Measurements from ENCODE around the gene LAMTOR5.
"Not testable (repeated sequence)": the region's sequence is repeated elsewhere in the genome, so short reads cannot be mapped to it uniquely, and the experiment has no call there.

LAMTOR5 gene

GRCh38 chr1:110408488-110408887 is 994 bp upstream of the LAMTOR5 start:
- ATAC-seq, result no peak
- no peak for TF ChIP-seq ZC3H10 (CRISPR knock-in tag; IDR thresholded peaks at IDR 0.05)
- TF ChIP-seq BACH2 (CRISPR knock-in tag; IDR thresholded peaks at IDR 0.05; ENCODE audit: borderline replicate concordance), result no peak
- no peak for TF ChIP-seq TCF4 (CRISPR knock-in tag; IDR thresholded peaks at IDR 0.05; ENCODE audit: borderline replicate concordance)
- no peak for TF ChIP-seq CREB5 (CRISPR knock-in tag; IDR thresholded peaks at IDR 0.05; ENCODE audit: low read depth)
- no peak for TF ChIP-seq OSR1 (CRISPR knock-in tag; IDR thresholded peaks at IDR 0.05)
- no peak for TF ChIP-seq ESRRG (CRISPR knock-in tag; IDR thresholded peaks at IDR 0.05)
- no peak for TF ChIP-seq GLIS3 (CRISPR knock-in tag; IDR thresholded peaks at IDR 0.05)
- no peak for TF ChIP-seq ZNF565 (CRISPR knock-in tag; conservative IDR thresholded peaks at IDR 0.05; ENCODE audit: low read depth)
- TF ChIP-seq TSHZ2 (CRISPR knock-in tag; IDR thresholded peaks at IDR 0.05), result no peak
- TF ChIP-seq PPARA (CRISPR knock-in tag; IDR thresholded peaks at IDR 0.05; ENCODE audit: borderline replicate concordance), result no peak
- no peak for TF ChIP-seq TOX (CRISPR knock-in tag; IDR thresholded peaks at IDR 0.05; ENCODE audit: borderline replicate concordance)
- no peak for TF ChIP-seq CSRNP3 (CRISPR knock-in tag; IDR thresholded peaks at IDR 0.05)
- TF ChIP-seq SNAI2 (CRISPR knock-in tag; IDR thresholded peaks at IDR 0.05), result no peak
- TF ChIP-seq ISL1 (CRISPR knock-in tag; IDR thresholded peaks at IDR 0.05), result no peak

GRCh38 chr1:110406407-110406806 is 1.1 kb downstream of the LAMTOR5 start:
- ATAC-seq, result not testable (repeated sequence)

- no peak for TF ChIP-seq ARNTL (CRISPR knock-in tag; IDR thresholded peaks at IDR 0.05; ENCODE audit: borderline replicate concordance, low read depth)
- TF ChIP-seq PPARA (CRISPR knock-in tag; IDR thresholded peaks at IDR 0.05; ENCODE audit: borderline replicate concordance), result no peak
- no peak for TF ChIP-seq ZFP30 (CRISPR knock-in tag; IDR thresholded peaks at IDR 0.05)
- TF ChIP-seq ZC3H10 (CRISPR knock-in tag; IDR thresholded peaks at IDR 0.05), result no peak
- no peak for TF ChIP-seq TSHZ2 (CRISPR knock-in tag; IDR thresholded peaks at IDR 0.05)
- TF ChIP-seq ZFP3 (CRISPR knock-in tag; IDR thresholded peaks at IDR 0.05), result no peak
- TF ChIP-seq ZNF8 (CRISPR knock-in tag; IDR thresholded peaks at IDR 0.05), result no peak
- ATAC-seq, result no peak
Observed at GRCh38 chr1:110404401-110404800, 3.1 kb downstream of the LAMTOR5 start.

GRCh38 chr1:110403805-110404204 is 3.7 kb downstream of the LAMTOR5 start:
- no peak for ATAC-seq
- TF ChIP-seq TCF4 (CRISPR knock-in tag; IDR thresholded peaks at IDR 0.05; ENCODE audit: borderline replicate concordance), result no peak
- TF ChIP-seq SNAI2 (CRISPR knock-in tag; IDR thresholded peaks at IDR 0.05), result no peak
- TF ChIP-seq CSDC2 (CRISPR knock-in tag; IDR thresholded peaks at IDR 0.05), result no peak
- TF ChIP-seq CREB5 (CRISPR knock-in tag; IDR thresholded peaks at IDR 0.05; ENCODE audit: low read depth), result no peak
- no peak for TF ChIP-seq POU6F1 (CRISPR knock-in tag; IDR thresholded peaks at IDR 0.05; ENCODE audit: borderline replicate concordance, low read depth)
- TF ChIP-seq RARB (CRISPR knock-in tag; IDR thresholded peaks at IDR 0.05), result no peak
- TF ChIP-seq ZFP3 (CRISPR knock-in tag; IDR thresholded peaks at IDR 0.05), result no peak

- ATAC-seq, result not testable (repeated sequence)
Observed at GRCh38 chr1:110396259-110396958, 11.1 kb downstream of the LAMTOR5 start.

All from SK-N-SH treated with all-trans-retinoic acid at 6 μM for 48 hours (cell line).